HCT116 (cell line): ENCODE measurements around the gene COL7A1.

ENCODE experiments used
- CTCF ChIP-seq, 3 experiments: fragments of 200-600 bp in 1 of 3; sonication (generic) in 1 of 3; IDR thresholded peaks in 2 of 3; conservative IDR thresholded peaks in 1 of 3; 2 replicates each; pipeline ENCODE4 v1.5.1; 2012 to 2017; ENCODE audit warnings: low read depth in 2 of 3, low read length in 2 of 3, antibody characterized with exemption in 1 of 3, borderline replicate concordance in 1 of 3, control low read depth in 1 of 3, mild to moderate bottlenecking in 1 of 3, mixed read lengths in 1 of 3, mixed run types in 1 of 3, moderate library complexity in 1 of 3; ENCODE audit not compliant: insufficient read depth in 1 of 3
- EZH2 ChIP-seq: fragments of 200-600 bp; sonication (generic); IDR thresholded peaks from 2 replicates; pipeline ENCODE4 v1.6.1; 2017; ENCODE audit warnings: antibody characterized with exemption, mixed run types
- FOSL1 ChIP-seq: IDR thresholded peaks from 2 replicates; pipeline ENCODE4 v1.6.1; 2012; ENCODE audit warnings: low read depth
- MAX ChIP-seq: IDR thresholded peaks from 2 replicates; pipeline ENCODE4 v1.6.1; 2012
- POLR2A ChIP-seq: IDR thresholded peaks from 2 replicates; pipeline ENCODE4 v1.7.0; 2011; ENCODE audit warnings: borderline replicate concordance; ENCODE audit not compliant: insufficient read depth, insufficient read length; ENCODE audit errors: extremely low read depth
- POLR2AphosphoS5 ChIP-seq: IDR thresholded peaks from 2 replicates; pipeline ENCODE4 v1.6.1; 2011; ENCODE audit warnings: mild to moderate bottlenecking, low read depth, low read length, moderate library complexity
- RAD21 ChIP-seq: IDR thresholded peaks from 2 replicates; pipeline ENCODE4 v1.6.1; 2012; ENCODE audit warnings: low read depth, mild to moderate bottlenecking
- REST ChIP-seq: IDR thresholded peaks from 2 replicates; pipeline ENCODE4 v1.6.1; 2012; ENCODE audit warnings: low read depth
- YY1 ChIP-seq: IDR thresholded peaks from 2 replicates; pipeline ENCODE4 v1.6.1; 2011; ENCODE audit warnings: low read length, low read depth, moderate library complexity, mild to moderate bottlenecking; ENCODE audit not compliant: insufficient replicate concordance; ENCODE audit errors: extremely low read depth
- ZFX ChIP-seq: fragments of 450-650 bp; IDR thresholded peaks from 2 replicates; pipeline ENCODE4 v1.6.1; 2017
- ZNF274 ChIP-seq: fragments of 200-500 bp; sonication (Bioruptor generic); IDR thresholded peaks from 2 replicates; pipeline ENCODE4 v1.6.1; 2014; ENCODE audit warnings: mild to moderate bottlenecking, low read depth, low read length, inconsistent platforms
- TF ChIP-seq, protein P1 (sequence below): IDR thresholded peaks from 2 replicates; pipeline ENCODE4 v1.6.1; 2011; ENCODE audit warnings: mild to moderate bottlenecking, low read length, moderate library complexity; ENCODE audit not compliant: insufficient replicate concordance; ENCODE audit errors: extremely low read depth

GRCh38 chr3:48597408-48597800 is 2.3 kb upstream of the COL7A1 start:
- TF ChIP-seq CTCF (IDR thresholded peaks at IDR 0.05 in 2 of 3, conservative IDR thresholded peaks at IDR 0.05 in 1 of 3; ENCODE audit: borderline replicate concordance in 1 of 3, insufficient read depth in 1 of 3, low read depth in 2 of 3, low read length in 2 of 3), result no peak
- TF ChIP-seq MAX, result no peak
- no peak for TF ChIP-seq EZH2
- no peak for TF ChIP-seq RAD21
- no peak for TF ChIP-seq REST
- no peak for TF ChIP-seq POLR2AphosphoS5
- no peak for TF ChIP-seq POLR2A
- no peak for TF ChIP-seq FOSL1
- no peak for TF ChIP-seq ZNF274
- no peak for TF ChIP-seq YY1
- no peak for TF ChIP-seq ZFX
- TF ChIP-seq, protein P1, sequence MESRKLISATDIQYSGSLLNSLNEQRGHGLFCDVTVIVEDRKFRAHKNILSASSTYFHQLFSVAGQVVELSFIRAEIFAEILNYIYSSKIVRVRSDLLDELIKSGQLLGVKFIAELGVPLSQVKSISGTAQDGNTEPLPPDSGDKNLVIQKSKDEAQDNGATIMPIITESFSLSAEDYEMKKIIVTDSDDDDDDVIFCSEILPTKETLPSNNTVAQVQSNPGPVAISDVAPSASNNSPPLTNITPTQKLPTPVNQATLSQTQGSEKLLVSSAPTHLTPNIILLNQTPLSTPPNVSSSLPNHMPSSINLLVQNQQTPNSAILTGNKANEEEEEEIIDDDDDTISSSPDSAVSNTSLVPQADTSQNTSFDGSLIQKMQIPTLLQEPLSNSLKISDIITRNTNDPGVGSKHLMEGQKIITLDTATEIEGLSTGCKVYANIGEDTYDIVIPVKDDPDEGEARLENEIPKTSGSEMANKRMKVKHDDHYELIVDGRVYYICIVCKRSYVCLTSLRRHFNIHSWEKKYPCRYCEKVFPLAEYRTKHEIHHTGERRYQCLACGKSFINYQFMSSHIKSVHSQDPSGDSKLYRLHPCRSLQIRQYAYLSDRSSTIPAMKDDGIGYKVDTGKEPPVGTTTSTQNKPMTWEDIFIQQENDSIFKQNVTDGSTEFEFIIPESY, result no peak
